Endothelial cell of umbilical vein (primary cell): ENCODE data around the gene ALDH1A2. TPM values are rescaled to one million over a fixed set of nuclear protein-coding genes. Genes with fewer than 3 reads are reported as not detected.
A peak's percentile ranks its signal among the peaks of the same experiment; 100 is the strongest.

Experiments used
- BruUV-seq: library from RNA; stranded (reverse); fragments of 400-500 nt; replicated peaks from 2 replicates; lab custom pipeline; 2021; lab: Mats Ljungman, UMichigan
- CTCF ChIA-PET: fragments of 300-600, 350-600 bp; sonication (Branson Sonifier 250); formaldehyde crosslinking; loops from one replicate; lab custom pipeline; 2021; ENCODE audit warnings: antibody characterized with exemption, inconsistent platforms; lab: Charles Lee
- POLR2A ChIA-PET: fragments of 300-600, 350-600 bp; sonication (Branson Sonifier 250); formaldehyde crosslinking; loops from one replicate; lab custom pipeline; 2021; ENCODE audit warnings: antibody characterized with exemption, inconsistent platforms; lab: Charles Lee
- DNase-seq: peaks from one replicate; pipeline ENCODE4 v3.0.0-alpha.2; 2011; ENCODE audit warnings: low read depth, low spot score
- FAIRE-seq: peaks from 2 replicates; lab custom pipeline; 2011; peaks lifted over from hg19 to GRCh38; lab: Jason Lieb, UNC
- H2AFZ ChIP-seq: 2 replicates; pipeline ENCODE4 v1.6.0; 2012; ENCODE audit warnings: low read depth, low read length, control low read depth, inconsistent platforms
- H3K27ac ChIP-seq: 2 replicates; pipeline ENCODE4 v1.5.1; 2011; ENCODE audit warnings: low read depth, mild to moderate bottlenecking, control low read depth, low read length, moderate library complexity; ENCODE audit not compliant: insufficient read depth
- H3K27me3 ChIP-seq, 2 experiments: 2 replicates each; pipeline versions ENCODE4 v1.6.0 to v1.6.1; 2011; ENCODE audit warnings: low read length in 2 of 2, mixed read lengths in 1 of 2; ENCODE audit not compliant: control insufficient read depth in 2 of 2, insufficient read depth in 2 of 2
- H3K36me3 ChIP-seq, 2 experiments: 2 replicates in 1 of 2; 3 replicates in 1 of 2; pipeline ENCODE4 v1.5.1; 2011; ENCODE audit warnings: low read length in 2 of 2, mild to moderate bottlenecking in 1 of 2, moderate library complexity in 1 of 2; ENCODE audit not compliant: control insufficient read depth in 2 of 2, insufficient read depth in 2 of 2; ENCODE audit errors: extremely low read depth in 1 of 2
- H3K4me1 ChIP-seq: 3 replicates; pipeline ENCODE4 v1.5.1; 2011; ENCODE audit warnings: mild to moderate bottlenecking, low read length; ENCODE audit not compliant: control insufficient read depth, insufficient read depth; ENCODE audit errors: extremely low read depth
- H3K4me2 ChIP-seq: 2 replicates; pipeline ENCODE4 v1.6.1; 2011; ENCODE audit warnings: low read length, control low read depth, mixed read lengths; ENCODE audit not compliant: insufficient read depth
- H3K4me3 ChIP-seq, 3 experiments: fragments of 200-600 bp in 1 of 3; sonication (generic), shearing (Covaris generic) in 1 of 3; replicated peaks in 1 of 3; 2 replicates each; pipeline ENCODE4 v1.5.1; 2011 to 2016; ENCODE audit warnings: control low read depth in 3 of 3, low read length in 3 of 3, mild to moderate bottlenecking in 2 of 3, inconsistent platforms in 1 of 3, low read depth in 1 of 3, moderate library complexity in 1 of 3; ENCODE audit not compliant: insufficient read depth in 1 of 3
- H3K79me2 ChIP-seq: 2 replicates; pipeline ENCODE4 v1.6.0; 2012; ENCODE audit warnings: low read length, inconsistent platforms; ENCODE audit not compliant: control insufficient read depth, insufficient read depth
- H3K9ac ChIP-seq: replicated peaks from 2 replicates; pipeline ENCODE3; 2011; ENCODE audit warnings: low read length, control low read depth; ENCODE audit not compliant: insufficient read depth; ENCODE audit errors: extremely low read depth
- H3K9me1 ChIP-seq: replicated peaks from 3 replicates; pipeline ENCODE4 v1.6.0; 2011; ENCODE audit warnings: mild to moderate bottlenecking, low read length; ENCODE audit not compliant: control insufficient read depth, insufficient read depth; ENCODE audit errors: extremely low read depth
- H3K9me3 ChIP-seq: replicated peaks from 2 replicates; pipeline ENCODE4 v1.5.1; 2012; ENCODE audit warnings: low read length, inconsistent platforms; ENCODE audit not compliant: control insufficient read depth, insufficient read depth
- H4K20me1 ChIP-seq: replicated peaks from 2 replicates; pipeline ENCODE3; 2011; ENCODE audit warnings: mild to moderate bottlenecking, low read length; ENCODE audit not compliant: control insufficient read depth, insufficient read depth; ENCODE audit errors: extremely low read depth
- CTCF ChIP-seq, 2 donors: IDR thresholded peaks; 1 replicate in 1 of 2; 2 replicates in 1 of 2; pipeline ENCODE4 v1.5.1; 2011; ENCODE audit warnings: low read length in 2 of 2, mild to moderate bottlenecking in 2 of 2, moderate library complexity in 2 of 2, control low read depth in 1 of 2, inconsistent platforms in 1 of 2, low read depth in 1 of 2; ENCODE audit not compliant: insufficient read depth in 1 of 2; ENCODE audit errors: extremely low read depth in 1 of 2
- EZH2 ChIP-seq: IDR thresholded peaks from 2 replicates; pipeline ENCODE4 v1.6.1; 2012; ENCODE audit warnings: borderline replicate concordance, low read depth, mild to moderate bottlenecking, moderate library complexity, low read length, inconsistent platforms; ENCODE audit not compliant: severe bottlenecking
- FOS ChIP-seq: IDR thresholded peaks from 2 replicates; pipeline ENCODE4 v1.6.1; 2011; ENCODE audit warnings: mild to moderate bottlenecking, low read length, moderate library complexity, borderline replicate concordance; ENCODE audit not compliant: insufficient read depth
- GATA2 ChIP-seq: IDR thresholded peaks from 2 replicates; pipeline ENCODE4 v1.7.0; 2011; ENCODE audit warnings: low read depth, mild to moderate bottlenecking, moderate library complexity, mixed read lengths, low read length; ENCODE audit not compliant: insufficient read length, insufficient read depth
- JUN ChIP-seq: IDR thresholded peaks from 2 replicates; pipeline ENCODE4 v1.6.1; 2011; ENCODE audit warnings: borderline replicate concordance, low read depth; ENCODE audit not compliant: insufficient read length, insufficient read depth
- MAX ChIP-seq: IDR thresholded peaks from 2 replicates; pipeline ENCODE4 v1.6.1; 2011; ENCODE audit not compliant: insufficient read depth, insufficient read length
- MYC ChIP-seq: IDR thresholded peaks from one replicate; pipeline ENCODE4 v1.6.1; 2011; ENCODE audit warnings: mild to moderate bottlenecking, low read depth, low read length
- POLR2A ChIP-seq: IDR thresholded peaks from 2 replicates; pipeline ENCODE4 v1.6.1; 2012; ENCODE audit warnings: low read depth, mild to moderate bottlenecking, control low read depth, low read length
- POLR2AphosphoS5 ChIP-seq: IDR thresholded peaks from 2 replicates; pipeline ENCODE4 v1.6.1; 2012; ENCODE audit warnings: low read depth, mild to moderate bottlenecking, control low read depth, low read length, moderate library complexity; ENCODE audit not compliant: insufficient read depth
- dilution Hi-C: fragments of 300-500 bp; cut with MboI; formaldehyde crosslinking; loops from one replicate; pipeline ENCODE4 v1.15.0; 2019; ENCODE audit warnings: low sequenced_read_pairs; ENCODE audit not compliant: extremely low pct_ligation_motif_present
- intact Hi-C: fragments of 100-400 bp; cut with micrococcal nuclease; formaldehyde crosslinking; loops from one replicate; pipeline ENCODE4 v1.10.0; 2022
- polyA plus RNA-seq, 4 experiments: library from polyadenylated mRNA; depleted of rRNA in 3 of 4; stranded (reverse) in 3 of 4; unstranded in 1 of 4; fragments of >200 nt; gene quantifications; 2 replicates each; pipeline versions ENCODE4 v1.2.1 to v1.2.3, GENCODE V29; 2011 to 2012; ENCODE audit warnings: missing spikeins in 1 of 4
- total RNA-seq: library from RNA; stranded (reverse); gene quantifications from 2 replicates; pipeline ENCODE4 v1.2.3, GENCODE V29; 2021

ALDH1A2 gene
- total and polyA plus RNA-seq, 2 donors (not counting 3 experiments of a cell fraction or from before 2014, with no cell fraction given): 16.3 to 34.9 TPM

GRCh38 chr15:58062175-58062574 lies 3.3 kb downstream of the ALDH1A2 start:
- dilution Hi-C loops: loop anchor here (25.0 kb wide), 1 partner anchor 200 kb away; no protein-coding TSS in a partner anchor
- TF ChIP-seq POLR2A (no peak), JUN (no peak), MAX (no peak), FOS (no peak), GATA2 (no peak), MYC (no peak), POLR2AphosphoS5 (no peak), EZH2 (no peak), CTCF (IDR thresholded peaks at IDR 0.05; ENCODE audit: extremely low read depth in 1 of 2, insufficient read depth in 1 of 2, low read depth in 1 of 2, low read length in 2 of 2) (no peak)
- intact Hi-C loops: loop anchor here (10.0 kb wide), 1 partner anchor 717 kb away; no protein-coding TSS in a partner anchor

More at GRCh38 chr15:58062175-58062574, 3.3 kb downstream of the ALDH1A2 start:
- ChIA-PET POLR2A (no interaction called here), CTCF (interaction anchor here (1.1 to 12.9 kb wide), 6 partner anchors 8 to 315 kb away, joined by 3 to 636 read pairs (median 8); no protein-coding TSS in a partner anchor)
- Histone ChIP-seq H3K4me1 (peaks cover 19% of the 10 kb centered on the region), H2AFZ (peak overlapping the region; percentile 70), H3K27me3 (no peaks in the 10 kb centered on the region), H3K4me3 (peak overlapping the region in 1 of 3 experiments; percentile 92), H3K9ac (peak overlapping the region; percentile 79), H3K36me3 (no peaks in the 10 kb centered on the region), H4K20me1 (no peaks in the 10 kb centered on the region), H3K4me2 (peak overlapping the region; percentile 100), H3K79me2 (peaks cover 26% of the 10 kb centered on the region), H3K9me3 (no peaks in the 10 kb centered on the region), H3K9me1 (no peaks in the 10 kb centered on the region), H3K27ac (peak overlapping the region; percentile 13)
- BruUV-seq: no TSS peak
- peak; percentile 66 for DNase-seq
- FAIRE-seq: no peak
